NCI-H345 treated with DMSO at 0.1 percent for 48 hours (cell line): Measurements from ENCODE around the gene DAB1.

Experiments used
- DNase-seq: peaks from one replicate; lab custom pipeline; 2025; ENCODE audit not compliant: unreplicated experiment; lab: John Stamatoyannopoulos, UW

Gene DAB1

GRCh38 chr1:56995414-56996100 is 428.3 kb downstream of the DAB1 start:
- no peak for DNase-seq

- no peak for DNase-seq
Observed at GRCh38 chr1:56993475-56993874, 430.4 kb downstream of the DAB1 start.

- DNase-seq, result no peak
Observed at GRCh38 chr1:56992318-56993125, 431.3 kb downstream of the DAB1 start.

- no peak for DNase-seq
Observed at GRCh38 chr1:56991576-56991975, 432.3 kb downstream of the DAB1 start.

GRCh38 chr1:56986397-56986796 is 437.5 kb downstream of the DAB1 start:
- no peak for DNase-seq

- no peak for DNase-seq
Observed at GRCh38 chr1:56985857-56986256, 438.0 kb downstream of the DAB1 start.

GRCh38 chr1:56983484-56983883 is 440.4 kb downstream of the DAB1 start:
- DNase-seq, result no peak

GRCh38 chr1:56979986-56980755 is 443.7 kb downstream of the DAB1 start:
- no peak for DNase-seq

- DNase-seq, result no peak
Observed at GRCh38 chr1:56978819-56979218, 445.0 kb downstream of the DAB1 start.

- DNase-seq, result no peak
Observed at GRCh38 chr1:56977910-56978309, 445.9 kb downstream of the DAB1 start.

- no peak for DNase-seq
Observed at GRCh38 chr1:56975446-56975845, 448.4 kb downstream of the DAB1 start.

- no peak for DNase-seq
Observed at GRCh38 chr1:56973923-56974742, 449.7 kb downstream of the DAB1 start.

- DNase-seq, result no peak
Observed at GRCh38 chr1:56972976-56973375, 450.9 kb downstream of the DAB1 start.

GRCh38 chr1:56970280-56970679 is 453.6 kb downstream of the DAB1 start:
- no peak for DNase-seq

- no peak for DNase-seq
Observed at GRCh38 chr1:56968878-56969495, 454.9 kb downstream of the DAB1 start.

GRCh38 chr1:56967900-56968832 is 455.7 kb downstream of the DAB1 start:
- DNase-seq, result no peak

- no peak for DNase-seq
Observed at GRCh38 chr1:56967355-56967754, 456.5 kb downstream of the DAB1 start.

- DNase-seq, result no peak
Observed at GRCh38 chr1:56966698-56966999, 457.2 kb downstream of the DAB1 start.

GRCh38 chr1:56965916-56966697 is 457.8 kb downstream of the DAB1 start, which contains the start of gene C8B:
Gene C8B (minus strand): TSS chr1:56966015. CDS start chr1:56965948, 67 bp downstream.
- DNase-seq, result no peak
